ENCODE results near the gene ACOT12.

ACOT12 gene

GRCh38 chr5:81361600-81361999 lies 32.3 kb downstream of the ACOT12 start:
- TF ChIP-seq CTCF (IDR thresholded peaks at IDR 0.05) = no peak
- H3K36me3 ChIP-seq = no peaks in the 10 kb centered on the region
- no peaks in the 10 kb centered on the region for H3K9me3 ChIP-seq
- H3K4me3 ChIP-seq (ENCODE audit: low read depth in 1 of 2, low read length in 1 of 2) = no peak overlapping the region
- peaks cover 0 to 4% of the 10 kb centered on the region in 2 experiments for H3K4me1 ChIP-seq (ENCODE audit: control insufficient read depth in 1 of 2, insufficient read depth in 1 of 2, low read depth in 1 of 2, low read length in 1 of 2)
- no peak overlapping the region for H3K27ac ChIP-seq
- H3K27me3 ChIP-seq = no peaks in the 10 kb centered on the region

- Histone ChIP-seq H3K9me3 (no peaks in the 10 kb centered on the region), H3K27me3 (no peaks in the 10 kb centered on the region), H3K4me1 (ENCODE audit: control insufficient read depth in 1 of 2, insufficient read depth in 1 of 2, low read depth in 1 of 2, low read length in 1 of 2) (peaks cover 0 to 4% of the 10 kb centered on the region in 2 experiments), H3K36me3 (no peaks in the 10 kb centered on the region), H3K27ac (no peak overlapping the region), H3K4me3 (ENCODE audit: low read depth in 1 of 2, low read length in 1 of 2) (no peak overlapping the region)
- no peak for TF ChIP-seq CTCF (IDR thresholded peaks at IDR 0.05)
Measured at GRCh38 chr5:81360640-81361039, 33.3 kb downstream of the ACOT12 start.

- no peak for TF ChIP-seq CTCF (IDR thresholded peaks at IDR 0.05)
- peaks cover 0 to 4% of the 10 kb centered on the region in 2 experiments for H3K4me1 ChIP-seq (ENCODE audit: control insufficient read depth in 1 of 2, insufficient read depth in 1 of 2, low read depth in 1 of 2, low read length in 1 of 2)
- H3K27me3 ChIP-seq = no peaks in the 10 kb centered on the region
- H3K27ac ChIP-seq = no peak overlapping the region
- H3K9me3 ChIP-seq = no peaks in the 10 kb centered on the region
- no peak overlapping the region for H3K4me3 ChIP-seq (ENCODE audit: low read depth in 1 of 2, low read length in 1 of 2)
- H3K36me3 ChIP-seq = no peaks in the 10 kb centered on the region
Measured at GRCh38 chr5:81359881-81360280, 34.1 kb downstream of the ACOT12 start.

- H3K36me3 ChIP-seq = no peaks in the 10 kb centered on the region
- H3K4me1 ChIP-seq (ENCODE audit: control insufficient read depth in 1 of 2, insufficient read depth in 1 of 2, low read depth in 1 of 2, low read length in 1 of 2) = peaks cover 0 to 4% of the 10 kb centered on the region in 2 experiments
- no peaks in the 10 kb centered on the region for H3K9me3 ChIP-seq
- H3K4me3 ChIP-seq (ENCODE audit: low read depth in 1 of 2, low read length in 1 of 2) = no peak overlapping the region
- no peak for TF ChIP-seq CTCF (IDR thresholded peaks at IDR 0.05)
- H3K27ac ChIP-seq = no peak overlapping the region
- H3K27me3 ChIP-seq = no peaks in the 10 kb centered on the region
Measured at GRCh38 chr5:81359108-81359507, 34.8 kb downstream of the ACOT12 start.

- H3K9me3 ChIP-seq = no peaks in the 10 kb centered on the region
- no peak for TF ChIP-seq CTCF (IDR thresholded peaks at IDR 0.05)
- no peak overlapping the region for H3K27ac ChIP-seq
- H3K27me3 ChIP-seq = no peaks in the 10 kb centered on the region
- H3K4me3 ChIP-seq (ENCODE audit: low read depth in 1 of 2, low read length in 1 of 2) = no peak overlapping the region
- H3K36me3 ChIP-seq = no peaks in the 10 kb centered on the region
- H3K4me1 ChIP-seq (ENCODE audit: control insufficient read depth in 1 of 2, insufficient read depth in 1 of 2, low read depth in 1 of 2, low read length in 1 of 2) = no peaks in the 10 kb centered on the region
Measured at GRCh38 chr5:81355291-81356251, 38.4 kb downstream of the ACOT12 start.

Data from neutrophil (primary cell).